Loucy (cell line): ENCODE results near the gene HK1.

Experiments used
- H2AFZ ChIP-seq: fragments of 200-600 bp; sonication (generic); 2 replicates; pipeline ENCODE4 v1.6.0; 2016; ENCODE audit warnings: antibody characterized with exemption, mild to moderate bottlenecking, low read length, moderate library complexity
- H3F3A ChIP-seq: fragments of 200-600 bp; 2 replicates; pipeline ENCODE4 v1.6.0; 2016; ENCODE audit warnings: antibody characterized with exemption, low read depth, mild to moderate bottlenecking
- H3K27me3 ChIP-seq: fragments of 200-600 bp; sonication (generic); 2 replicates; pipeline ENCODE4 v1.6.1; 2014; ENCODE audit warnings: low read length, mild to moderate bottlenecking; ENCODE audit not compliant: insufficient read depth, poor library complexity, severe bottlenecking
- H3K36me3 ChIP-seq: fragments of 200-600 bp; sonication (generic); 2 replicates; pipeline ENCODE4 v1.6.1; 2016; ENCODE audit warnings: low read length; ENCODE audit not compliant: insufficient read depth
- H3K4me1 ChIP-seq: fragments of 200-600 bp; sonication (generic); 2 replicates; pipeline ENCODE4 v1.5.1; 2014; ENCODE audit warnings: low read length, mild to moderate bottlenecking; ENCODE audit not compliant: insufficient read depth, poor library complexity, severe bottlenecking
- H3K4me2 ChIP-seq: fragments of 200-600 bp; sonication (generic); 2 replicates; pipeline ENCODE4 v1.6.0; 2014; ENCODE audit warnings: antibody characterized with exemption, low read length, low read depth, mild to moderate bottlenecking; ENCODE audit not compliant: poor library complexity, severe bottlenecking
- H3K4me3 ChIP-seq: fragments of 200-600 bp; sonication (generic); 2 replicates; pipeline ENCODE4 v1.5.1; 2014; ENCODE audit warnings: low read length, mild to moderate bottlenecking, mixed read lengths; ENCODE audit not compliant: poor library complexity, severe bottlenecking
- H3K79me2 ChIP-seq: fragments of 200-600 bp; sonication (generic); 2 replicates; pipeline ENCODE4 v1.6.1; 2014; ENCODE audit warnings: low read length; ENCODE audit not compliant: insufficient read depth
- H3K9ac ChIP-seq: fragments of 200-600 bp; sonication (generic); 2 replicates; pipeline ENCODE4 v1.6.0; 2014; ENCODE audit warnings: mild to moderate bottlenecking, low read depth, low read length, moderate library complexity; ENCODE audit not compliant: poor library complexity, severe bottlenecking
- H3K9me2 ChIP-seq: fragments of 200-600 bp; sonication (generic); replicated peaks from 2 replicates; pipeline ENCODE4 v1.6.1; 2016; ENCODE audit warnings: low read depth, low read length, mixed read lengths
- H3K9me3 ChIP-seq: fragments of 200-600 bp; sonication (generic); 2 replicates; pipeline ENCODE4 v1.6.1; 2014; ENCODE audit warnings: mild to moderate bottlenecking, antibody characterized with exemption, low read length, low read depth; ENCODE audit not compliant: insufficient read depth
- H4K20me1 ChIP-seq: fragments of 200-600 bp; sonication (generic); 2 replicates; pipeline ENCODE4 v1.6.0; 2014; ENCODE audit warnings: antibody characterized with exemption, low read length, mild to moderate bottlenecking; ENCODE audit not compliant: insufficient read depth, poor library complexity, severe bottlenecking
- EZH2phosphoT487 ChIP-seq: fragments of 200-600 bp; IDR thresholded peaks from 2 replicates; pipeline ENCODE4 v1.6.1; 2018; ENCODE audit warnings: antibody characterized with exemption, mild to moderate bottlenecking, moderate library complexity, borderline replicate concordance
- TF ChIP-seq, protein P1 (sequence below): fragments of 200-600 bp; sonication (generic); conservative IDR thresholded peaks from 2 replicates; pipeline ENCODE4 v1.5.1; 2014; ENCODE audit warnings: mild to moderate bottlenecking, antibody characterized with exemption, low read length

Gene HK1

DNA sequence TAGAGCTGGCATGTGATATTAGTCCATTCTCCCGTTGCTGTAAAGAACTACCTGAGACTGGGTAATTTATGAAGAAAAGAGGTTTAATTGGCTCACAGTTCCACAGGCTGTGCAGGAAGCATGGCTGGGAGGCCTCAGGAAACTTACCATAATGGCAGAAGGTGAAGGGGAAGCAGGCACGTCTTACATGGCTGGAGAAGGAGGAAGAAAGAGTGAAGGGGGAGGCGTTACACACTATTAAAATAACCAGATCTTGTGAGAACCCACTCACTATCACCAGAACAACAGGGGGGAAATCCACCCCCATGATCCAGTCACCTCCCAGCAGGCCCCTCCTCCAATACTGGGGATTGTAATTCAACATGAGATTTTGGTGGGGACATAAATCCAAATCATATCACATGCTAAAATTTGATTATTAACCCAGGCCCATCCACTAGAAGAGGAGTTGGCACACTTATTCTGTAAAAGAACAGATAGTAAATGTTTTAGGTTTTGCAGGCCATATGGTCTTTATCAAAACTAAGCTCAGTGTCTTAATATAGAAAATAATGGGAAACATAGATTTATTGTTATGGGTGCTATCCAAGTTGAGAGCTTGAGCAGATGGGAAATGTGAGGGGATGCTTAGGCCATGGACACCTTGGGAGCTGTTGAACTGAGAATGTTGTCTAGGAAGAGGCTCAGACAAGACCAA is 18.6 kb upstream of the HK1 start:
- H3K79me2 ChIP-seq, result no peaks in the 10 kb centered on the region
- no peaks in the 10 kb centered on the region for H3K4me1 ChIP-seq
- H3K4me2 ChIP-seq, result no peak overlapping the region
- no peaks in the 10 kb centered on the region for H3K9me2 ChIP-seq
- no peaks in the 10 kb centered on the region for H4K20me1 ChIP-seq
- TF ChIP-seq, protein P1, sequence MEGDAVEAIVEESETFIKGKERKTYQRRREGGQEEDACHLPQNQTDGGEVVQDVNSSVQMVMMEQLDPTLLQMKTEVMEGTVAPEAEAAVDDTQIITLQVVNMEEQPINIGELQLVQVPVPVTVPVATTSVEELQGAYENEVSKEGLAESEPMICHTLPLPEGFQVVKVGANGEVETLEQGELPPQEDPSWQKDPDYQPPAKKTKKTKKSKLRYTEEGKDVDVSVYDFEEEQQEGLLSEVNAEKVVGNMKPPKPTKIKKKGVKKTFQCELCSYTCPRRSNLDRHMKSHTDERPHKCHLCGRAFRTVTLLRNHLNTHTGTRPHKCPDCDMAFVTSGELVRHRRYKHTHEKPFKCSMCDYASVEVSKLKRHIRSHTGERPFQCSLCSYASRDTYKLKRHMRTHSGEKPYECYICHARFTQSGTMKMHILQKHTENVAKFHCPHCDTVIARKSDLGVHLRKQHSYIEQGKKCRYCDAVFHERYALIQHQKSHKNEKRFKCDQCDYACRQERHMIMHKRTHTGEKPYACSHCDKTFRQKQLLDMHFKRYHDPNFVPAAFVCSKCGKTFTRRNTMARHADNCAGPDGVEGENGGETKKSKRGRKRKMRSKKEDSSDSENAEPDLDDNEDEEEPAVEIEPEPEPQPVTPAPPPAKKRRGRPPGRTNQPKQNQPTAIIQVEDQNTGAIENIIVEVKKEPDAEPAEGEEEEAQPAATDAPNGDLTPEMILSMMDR, result no peak
- no peak for TF ChIP-seq EZH2phosphoT487
- no peaks in the 10 kb centered on the region for H3K36me3 ChIP-seq
- no peaks in the 10 kb centered on the region for H3K27me3 ChIP-seq
- no peaks in the 10 kb centered on the region for H3K9me3 ChIP-seq
- H3K4me3 ChIP-seq, result no peak overlapping the region
- no peak overlapping the region for H3K9ac ChIP-seq
- H3F3A ChIP-seq, result no peaks in the 10 kb centered on the region
- H2AFZ ChIP-seq, result no peak overlapping the region

DNA sequence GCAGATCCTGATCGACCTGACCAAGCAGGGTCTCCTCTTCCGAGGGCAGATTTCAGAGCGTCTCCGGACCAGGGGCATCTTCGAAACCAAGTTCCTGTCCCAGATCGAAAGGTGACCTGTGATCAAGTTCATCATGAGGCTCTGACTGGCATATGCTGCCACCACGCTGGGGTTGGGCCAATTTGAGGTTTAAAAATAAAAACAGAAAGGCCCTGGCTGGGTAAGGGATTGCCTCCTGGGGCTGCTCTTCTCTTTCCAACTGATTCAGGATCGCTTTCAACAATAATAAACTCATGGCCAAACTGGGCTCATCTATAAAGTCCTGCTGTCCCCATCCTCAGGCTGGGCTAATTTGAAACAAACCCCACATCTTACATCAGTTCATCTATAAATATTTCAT is 17.1 kb upstream of the HK1 start:
- H2AFZ ChIP-seq, result no peak overlapping the region
- no peaks in the 10 kb centered on the region for H3K79me2 ChIP-seq
- H3K4me2 ChIP-seq, result no peak overlapping the region
- H3K4me3 ChIP-seq, result no peak overlapping the region
- H3F3A ChIP-seq, result no peaks in the 10 kb centered on the region
- no peaks in the 10 kb centered on the region for H3K4me1 ChIP-seq
- H3K9me2 ChIP-seq, result no peaks in the 10 kb centered on the region
- no peak overlapping the region for H3K9ac ChIP-seq
- no peaks in the 10 kb centered on the region for H3K9me3 ChIP-seq
- H3K27me3 ChIP-seq, result no peaks in the 10 kb centered on the region
- no peaks in the 10 kb centered on the region for H4K20me1 ChIP-seq
- no peaks in the 10 kb centered on the region for H3K36me3 ChIP-seq
- no peak for TF ChIP-seq EZH2phosphoT487
- TF ChIP-seq, protein P1, result no peak

DNA sequence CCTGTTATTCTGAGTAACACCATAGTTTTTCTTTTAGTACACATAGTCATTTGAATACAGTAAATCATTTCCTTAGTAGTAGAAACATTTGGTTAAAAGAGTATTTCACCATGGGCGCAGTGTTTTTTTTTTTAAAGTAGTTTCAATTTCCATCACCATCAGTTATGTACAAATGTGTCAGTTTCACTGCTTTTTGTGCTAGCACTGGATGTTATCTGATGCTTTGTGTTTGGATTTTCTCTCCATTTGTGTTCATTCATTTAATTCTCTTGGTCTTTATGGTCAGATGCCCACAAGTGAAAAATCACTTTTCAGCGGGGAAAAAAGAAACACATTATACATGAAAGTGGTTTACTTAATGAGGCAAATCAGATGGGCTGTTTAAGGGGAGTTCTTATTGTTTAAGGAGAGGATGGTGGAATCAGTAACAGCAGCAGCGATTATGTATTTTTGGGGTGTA is 16.0 kb upstream of the HK1 start:
- Histone ChIP-seq H3K27me3 (no peaks in the 10 kb centered on the region), H3K79me2 (no peaks in the 10 kb centered on the region), H3K4me1 (no peaks in the 10 kb centered on the region), H3K9me3 (no peaks in the 10 kb centered on the region), H2AFZ (no peak overlapping the region), H3K9ac (no peak overlapping the region), H4K20me1 (no peaks in the 10 kb centered on the region), H3K4me3 (no peak overlapping the region), H3K4me2 (no peak overlapping the region), H3K36me3 (no peaks in the 10 kb centered on the region), H3F3A (no peaks in the 10 kb centered on the region), H3K9me2 (no peaks in the 10 kb centered on the region)
- TF ChIP-seq, protein P1, result no peak
- no peak for TF ChIP-seq EZH2phosphoT487
